Airway epithelial cell (primary cell): ENCODE measurements around the gene CCNE1. TPM values are rescaled to one million over a fixed set of nuclear protein-coding genes. Genes with fewer than 3 reads are reported as not detected.

Experiments
- total RNA-seq: library from RNA; depleted of rRNA; stranded (reverse); fragments of >200 nt; gene quantifications from 2 replicates; pipeline ENCODE4 v1.2.3, GENCODE V29; 2015

Gene CCNE1
- total RNA-seq = 12.0 and 15.9 TPM in 2 replicates

GRCh38 chr19:29811125-29812079 is at the start of gene CCNE1:
TSS of gene CCNE1 (plus strand) at chr19:29811991. CDS start at chr19:29812556, 565 bp downstream.

Other genes starting within 250 kb of the CCNE1 start
- gene POP4, start 205.7 kb upstream of the CCNE1 start, total RNA-seq = 59.5 and 64.3 TPM in 2 replicates
- gene PLEKHF1, start 146.5 kb upstream of the CCNE1 start, total RNA-seq = 7.4 and 11.4 TPM in 2 replicates
- 9.8 and 12.8 TPM in 2 replicates for gene C19orf12, start 96.7 kb upstream of the CCNE1 start, total RNA-seq
- gene URI1, start 130.2 kb downstream of the CCNE1 start, total RNA-seq = 41.5 and 46.5 TPM in 2 replicates